Epithelial cell of esophagus (primary cell): ENCODE results near the gene ASPSCR1.

ENCODE experiments used
- DNase-seq: peaks from one replicate; pipeline ENCODE4 v3.0.0; 2010; ENCODE audit warnings: low read depth
- H3K4me3 ChIP-seq: 2 replicates; pipeline ENCODE4 v1.5.1; 2011; ENCODE audit warnings: mild to moderate bottlenecking, low read length, control low read depth
- TF ChIP-seq, protein P1 (sequence below): IDR thresholded peaks from 2 replicates; pipeline ENCODE4 v1.5.1; 2011; ENCODE audit warnings: low read depth, mild to moderate bottlenecking, low read length, control low read depth, inconsistent platforms; ENCODE audit not compliant: insufficient read depth; ENCODE audit errors: missing control alignments

Gene ASPSCR1

DNA sequence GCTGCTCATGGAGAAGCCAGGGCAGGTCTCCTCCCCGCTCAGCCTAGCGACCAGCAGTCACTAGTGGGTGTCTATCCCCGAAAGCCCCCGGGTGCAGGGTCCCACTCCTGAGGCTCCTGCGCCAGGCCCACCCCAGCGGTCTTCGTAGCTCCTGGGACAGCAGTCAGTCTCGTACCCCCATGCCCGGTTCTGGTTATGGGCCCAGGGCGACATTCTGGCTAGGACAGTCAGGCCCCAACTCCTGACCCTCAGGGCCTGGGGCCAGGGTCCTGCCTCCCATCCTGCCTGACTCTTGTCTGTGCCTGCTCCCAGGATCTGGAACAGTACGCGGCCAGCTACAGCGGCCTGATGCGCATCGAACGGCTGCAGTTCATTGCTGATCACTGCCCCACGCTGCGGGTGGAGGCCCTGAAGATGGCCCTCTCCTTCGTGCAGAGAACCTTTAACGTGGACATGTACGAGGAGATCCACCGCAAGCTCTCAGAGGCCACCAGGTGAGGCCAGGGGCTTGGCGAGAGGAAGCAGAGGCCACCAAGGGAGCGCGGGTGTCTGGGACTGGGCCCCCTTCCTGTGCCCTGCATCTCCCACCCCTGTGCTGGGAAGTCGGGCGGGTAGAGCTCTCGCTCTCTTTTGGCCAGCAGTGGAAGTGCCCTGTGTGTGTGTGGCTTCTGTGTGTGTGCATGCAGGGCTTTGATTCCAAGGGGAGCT is 76.3 kb downstream of the ASPSCR1 start:
- H3K4me3 ChIP-seq, result no peak overlapping the region
- no peak for DNase-seq
- TF ChIP-seq, protein P1, sequence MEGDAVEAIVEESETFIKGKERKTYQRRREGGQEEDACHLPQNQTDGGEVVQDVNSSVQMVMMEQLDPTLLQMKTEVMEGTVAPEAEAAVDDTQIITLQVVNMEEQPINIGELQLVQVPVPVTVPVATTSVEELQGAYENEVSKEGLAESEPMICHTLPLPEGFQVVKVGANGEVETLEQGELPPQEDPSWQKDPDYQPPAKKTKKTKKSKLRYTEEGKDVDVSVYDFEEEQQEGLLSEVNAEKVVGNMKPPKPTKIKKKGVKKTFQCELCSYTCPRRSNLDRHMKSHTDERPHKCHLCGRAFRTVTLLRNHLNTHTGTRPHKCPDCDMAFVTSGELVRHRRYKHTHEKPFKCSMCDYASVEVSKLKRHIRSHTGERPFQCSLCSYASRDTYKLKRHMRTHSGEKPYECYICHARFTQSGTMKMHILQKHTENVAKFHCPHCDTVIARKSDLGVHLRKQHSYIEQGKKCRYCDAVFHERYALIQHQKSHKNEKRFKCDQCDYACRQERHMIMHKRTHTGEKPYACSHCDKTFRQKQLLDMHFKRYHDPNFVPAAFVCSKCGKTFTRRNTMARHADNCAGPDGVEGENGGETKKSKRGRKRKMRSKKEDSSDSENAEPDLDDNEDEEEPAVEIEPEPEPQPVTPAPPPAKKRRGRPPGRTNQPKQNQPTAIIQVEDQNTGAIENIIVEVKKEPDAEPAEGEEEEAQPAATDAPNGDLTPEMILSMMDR, result no peak

- TF ChIP-seq, protein P1, result no peak
- H3K4me3 ChIP-seq, result no peak overlapping the region
- DNase-seq, result no peak
Measured at GRCh38 chr17:82054351-82055022, 77.1 kb downstream of the ASPSCR1 start.

DNA sequence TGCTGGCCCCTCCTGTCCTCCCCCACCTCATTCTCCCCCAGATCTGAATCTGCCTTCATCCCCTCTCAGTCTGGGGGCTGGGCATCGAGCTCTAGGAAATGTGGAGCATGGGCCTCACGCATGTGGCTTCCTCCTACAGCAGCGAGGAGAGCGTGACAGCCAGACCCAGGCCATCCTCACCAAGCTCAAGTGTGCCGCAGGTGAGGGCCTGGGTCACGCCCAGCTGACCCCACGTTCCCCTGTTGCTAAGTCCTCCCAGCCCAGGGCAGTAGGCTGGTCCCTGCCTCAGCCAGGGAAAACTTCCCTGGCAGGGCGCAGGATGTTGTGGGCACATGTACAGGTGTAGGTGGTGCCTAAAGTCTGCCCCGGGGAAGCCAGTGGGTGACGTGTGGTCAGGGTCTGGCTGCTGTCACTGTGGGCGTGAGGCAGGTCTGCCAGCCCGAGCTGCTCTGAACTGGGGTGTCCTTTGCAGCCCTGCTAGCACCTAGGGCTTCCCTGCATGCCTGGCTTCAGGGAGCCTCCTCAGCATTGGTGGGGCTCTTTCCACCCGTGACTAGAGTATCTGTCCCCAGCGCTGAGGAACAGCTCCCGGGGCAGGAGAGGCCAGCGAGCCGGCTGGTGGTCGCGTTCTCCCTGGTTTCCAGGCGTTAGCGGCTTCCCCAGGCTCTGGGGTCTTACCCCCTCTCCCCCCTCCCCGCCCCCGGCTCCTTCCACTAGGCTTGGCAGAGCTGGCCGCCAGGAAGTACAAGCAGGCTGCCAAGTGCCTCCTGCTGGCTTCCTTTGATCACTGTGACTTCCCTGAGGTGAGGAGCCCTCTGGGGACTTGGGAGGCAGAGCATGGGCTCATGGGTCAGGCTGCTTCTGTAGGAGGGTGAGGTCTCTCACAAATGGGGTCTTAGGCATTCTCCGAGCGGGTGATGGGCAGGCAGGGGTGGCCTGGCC is 77.9 kb downstream of the ASPSCR1 start:
- H3K4me3 ChIP-seq, result no peak overlapping the region
- TF ChIP-seq, protein P1, result no peak
- DNase-seq, result no peak

GRCh38 chr17:82055965-82056728 is 78.7 kb downstream of the ASPSCR1 start:
- DNase-seq, result no peak
- H3K4me3 ChIP-seq, result no peak overlapping the region
- TF ChIP-seq, protein P1, result no peak

GRCh38 chr17:82056729-82057621 is 79.5 kb downstream of the ASPSCR1 start:
- TF ChIP-seq, protein P1, result no peak
- DNase-seq, result no peak
- H3K4me3 ChIP-seq, result no peak overlapping the region

- no peak for DNase-seq
- TF ChIP-seq, protein P1, result no peak
- H3K4me3 ChIP-seq, result no peak overlapping the region
Measured at GRCh38 chr17:82058230-82058854, 80.9 kb downstream of the ASPSCR1 start.
